Globus pallidus (tissue), 1 donor: ENCODE data around the gene PRLR.
"Not testable (repeated sequence)": the region's sequence is repeated elsewhere in the genome, so short reads cannot be mapped to it uniquely, and the experiment has no call there.

Experiments
- DNase-seq: peaks from one replicate; pipeline ENCODE4 v3.0.0-alpha.2; 2015; ENCODE audit warnings: low spot score

The PRLR gene

DNA sequence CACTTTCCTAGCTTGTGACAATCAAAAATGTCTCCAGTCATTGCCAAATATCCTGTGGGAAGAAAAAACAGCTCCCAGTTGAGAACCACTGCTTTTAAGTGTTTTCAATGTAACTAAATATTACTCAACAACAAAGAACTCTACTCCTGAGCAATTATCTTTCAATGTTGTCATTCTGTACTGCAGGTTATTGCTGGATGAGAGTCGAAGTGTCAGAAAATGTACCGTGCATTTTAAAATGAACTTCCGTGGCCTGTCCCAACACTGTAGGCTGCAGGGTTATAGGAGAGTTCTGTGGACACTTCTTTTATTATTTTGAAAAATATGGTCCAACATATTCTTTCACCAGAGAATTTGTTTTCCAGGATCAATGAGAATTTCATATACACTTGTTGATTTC, 147.8 kb downstream of the PRLR start:
- DNase-seq, result no peak

DNA sequence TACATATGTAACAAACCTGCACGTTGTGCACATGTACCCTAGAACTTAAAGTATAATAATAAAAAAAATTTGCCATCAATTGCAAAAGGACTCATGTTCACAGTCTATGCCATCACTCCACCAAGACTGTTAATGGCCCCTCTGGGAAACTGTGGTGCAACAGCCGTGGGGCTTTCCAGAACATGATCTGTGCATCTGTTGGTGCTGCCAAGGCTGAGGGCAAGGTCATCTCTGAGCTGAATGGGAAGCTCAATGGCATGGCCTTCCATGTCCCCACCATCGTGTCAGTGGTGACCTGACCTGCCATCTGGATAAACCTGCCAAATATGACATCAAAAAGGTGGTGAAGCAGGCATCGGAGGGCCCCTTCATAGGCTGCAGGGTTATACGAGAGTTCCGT, 149.2 kb downstream of the PRLR start:
- DNase-seq, result no peak

DNA sequence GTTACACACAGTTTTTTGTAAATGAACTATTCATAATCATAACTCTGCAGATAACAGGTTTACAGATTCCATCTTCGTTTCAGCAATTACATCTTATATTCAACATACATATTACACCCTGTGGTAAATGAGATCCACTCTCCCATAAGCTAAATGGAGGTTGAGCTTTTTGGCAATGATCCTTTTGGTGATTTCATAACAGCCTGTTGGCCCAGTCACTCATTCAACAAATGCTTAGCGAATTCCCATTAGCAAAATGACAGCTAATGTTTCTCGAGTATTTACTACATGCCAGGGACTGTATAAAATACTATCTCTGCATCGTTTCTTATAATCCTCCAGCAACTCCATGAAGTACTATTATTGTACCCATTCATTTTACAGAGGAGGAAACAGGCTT, 157.1 kb downstream of the PRLR start:
- no peak for DNase-seq

DNA sequence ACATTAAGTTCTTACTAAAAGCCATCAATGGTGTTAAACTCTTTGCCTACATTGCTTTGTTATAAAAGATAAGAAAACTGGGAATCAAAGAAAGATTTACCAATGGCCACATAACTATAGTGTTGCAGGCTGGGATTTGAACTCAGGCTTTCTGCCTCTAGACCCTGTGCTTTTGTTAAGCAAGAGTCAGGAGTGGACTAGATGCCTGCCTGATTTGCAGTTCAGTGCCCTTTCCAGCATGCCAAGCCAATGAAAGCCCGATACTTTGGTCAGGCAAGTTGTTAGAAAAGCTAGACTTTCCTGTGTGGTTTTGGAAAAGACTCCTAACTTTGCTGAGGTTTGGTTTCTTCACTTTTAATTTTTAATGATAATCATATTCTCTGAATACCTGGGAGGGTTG, 161.1 kb downstream of the PRLR start:
- no peak for DNase-seq

DNA sequence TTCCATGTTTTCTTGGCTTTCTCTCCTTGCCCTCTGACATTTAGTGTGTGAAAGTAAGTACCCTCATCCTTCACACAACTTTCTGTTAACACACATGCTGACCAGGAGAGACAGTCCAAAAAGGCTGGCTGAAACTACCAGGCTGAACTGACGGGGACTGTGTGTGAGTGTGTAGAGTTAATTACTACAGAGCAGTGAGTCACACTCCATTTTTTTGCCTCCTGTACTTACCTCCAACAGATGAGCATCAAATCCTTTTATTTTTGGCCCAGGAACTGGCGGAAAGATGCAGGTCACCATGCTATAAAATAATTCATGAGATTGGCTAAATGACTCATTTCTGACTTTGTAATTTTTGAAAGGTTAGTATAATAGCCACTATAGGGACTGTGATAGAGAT, 162.3 kb downstream of the PRLR start:
- no peak for DNase-seq

DNA sequence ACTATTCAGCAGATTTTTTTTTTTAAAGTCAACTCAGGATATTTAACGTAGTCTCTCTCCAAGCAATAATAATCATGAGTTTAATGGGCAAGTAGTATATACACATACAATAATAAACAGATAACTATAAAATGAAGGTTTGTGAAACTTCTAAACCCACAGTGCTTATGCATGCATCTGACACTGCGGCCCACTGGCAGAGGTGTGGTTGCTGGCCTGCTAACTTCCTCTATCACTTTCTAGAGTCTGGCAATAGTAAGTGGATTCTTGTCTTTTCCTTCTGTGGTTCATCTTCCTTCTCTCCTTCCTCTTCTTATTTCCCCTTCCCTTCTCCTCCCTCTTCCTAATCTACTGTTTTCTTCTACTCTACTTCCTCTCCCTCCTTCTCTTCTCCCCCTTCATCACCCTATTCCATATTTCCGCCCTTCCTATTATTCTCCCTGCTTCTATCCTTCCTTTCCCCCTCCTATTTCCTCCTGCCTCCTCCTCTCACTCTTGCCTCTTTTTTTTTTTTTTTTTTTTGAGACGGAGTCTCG, 164.0 kb downstream of the PRLR start:
- DNase-seq, result no peak

DNA sequence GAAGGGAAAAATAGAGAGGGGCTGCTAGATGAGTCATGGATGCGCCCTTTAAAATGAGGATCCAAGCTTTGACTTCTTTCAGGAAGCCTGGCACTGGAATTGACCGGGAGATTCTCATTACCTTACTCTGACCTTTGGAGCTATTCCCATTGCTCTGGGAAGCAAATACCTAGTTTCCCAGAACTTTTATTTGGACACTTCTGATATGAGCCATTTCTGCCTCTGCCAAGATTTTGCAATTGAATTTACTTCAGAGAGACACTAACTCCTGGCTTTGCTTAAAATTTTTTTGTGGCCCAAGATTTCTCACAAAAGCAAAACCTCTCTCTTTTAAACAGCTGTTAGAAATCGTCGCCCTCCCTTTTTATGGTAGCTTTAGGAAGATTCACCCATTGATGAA, 166.9 kb downstream of the PRLR start:
- DNase-seq, result no peak

DNA sequence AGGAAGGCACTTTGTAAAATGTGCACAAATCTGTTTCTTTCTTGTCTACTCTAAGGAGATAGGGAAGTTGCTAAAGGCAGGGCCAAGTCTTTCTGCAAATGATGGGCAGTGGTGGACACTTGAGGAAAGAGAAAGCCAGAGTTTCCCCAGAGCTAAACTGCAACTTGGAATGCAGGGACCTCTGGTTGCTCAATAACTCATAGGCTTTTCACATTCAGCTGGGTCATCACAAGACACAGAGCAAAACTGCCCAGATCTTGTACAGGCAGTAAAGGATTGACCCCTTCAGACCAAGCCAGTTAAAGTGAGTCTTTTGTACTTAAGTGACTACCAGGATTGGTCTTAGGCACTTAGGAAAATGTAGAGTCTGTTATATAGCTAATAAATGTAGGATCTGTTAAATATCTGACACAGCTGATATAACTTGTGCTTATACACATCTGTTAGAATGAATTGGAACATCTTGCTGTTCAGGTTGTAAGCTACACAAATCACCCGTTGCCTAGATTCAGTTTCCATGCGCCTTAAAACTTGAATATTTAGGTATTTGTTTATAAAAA, 169.0 kb downstream of the PRLR start:
- no peak for DNase-seq

DNA sequence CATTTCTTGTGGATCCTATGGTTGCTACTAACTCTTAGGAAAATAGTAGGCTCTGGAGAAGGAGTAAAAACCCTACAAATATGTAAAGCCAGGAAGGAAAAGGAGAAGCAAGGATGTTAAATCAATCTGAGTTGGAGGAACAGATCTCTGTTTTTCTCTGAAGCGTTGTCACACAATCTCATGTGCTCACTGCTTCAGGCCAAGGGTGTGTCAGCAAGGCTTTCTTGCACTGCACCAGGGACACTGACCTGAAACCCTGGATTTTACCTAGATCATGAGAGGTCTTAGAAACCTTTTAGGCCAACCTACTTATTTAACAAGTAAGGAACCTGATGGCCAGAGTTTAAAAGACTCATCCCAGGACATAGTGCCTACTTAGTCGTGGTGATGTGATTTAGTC, 170.1 kb downstream of the PRLR start:
- DNase-seq, result no peak

DNA sequence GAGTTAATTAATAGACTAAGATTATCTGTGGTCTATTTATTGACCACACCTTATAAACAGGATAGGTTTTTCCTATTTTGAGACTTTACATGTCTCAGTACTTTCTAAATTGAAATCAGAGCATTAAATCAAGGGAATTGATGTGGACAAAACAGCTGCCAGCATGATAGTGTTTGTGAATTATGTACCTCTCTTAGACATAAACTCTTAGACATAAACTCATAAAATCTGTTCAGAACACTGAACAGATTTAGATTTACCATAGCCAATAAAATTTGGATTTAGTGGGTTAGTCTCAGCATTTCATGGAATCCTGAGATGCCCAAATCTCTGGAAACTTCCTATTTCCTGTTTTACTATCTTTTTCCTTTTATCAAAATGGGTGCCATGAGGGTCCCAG, 171.0 kb downstream of the PRLR start:
- DNase-seq, result no peak

DNA sequence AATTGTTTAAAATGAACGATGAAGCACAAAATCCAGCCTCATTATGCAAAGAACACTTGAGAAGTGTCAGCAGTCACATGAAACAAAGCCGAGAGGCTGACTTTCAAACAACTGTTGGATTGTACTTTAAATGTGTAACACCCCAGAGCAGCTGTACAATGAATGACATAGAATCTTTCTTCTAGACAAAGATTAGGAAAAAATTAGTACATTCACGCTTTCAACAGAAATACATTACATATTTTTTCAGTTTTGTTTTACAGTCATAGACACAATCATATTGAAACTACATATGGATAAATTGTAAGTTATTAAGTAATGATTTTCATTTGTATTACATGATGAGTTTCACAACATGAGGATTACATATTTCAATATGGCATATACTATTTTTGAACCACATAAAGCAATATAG, 171.9 kb downstream of the PRLR start:
- DNase-seq, result peak; percentile 15

DNA sequence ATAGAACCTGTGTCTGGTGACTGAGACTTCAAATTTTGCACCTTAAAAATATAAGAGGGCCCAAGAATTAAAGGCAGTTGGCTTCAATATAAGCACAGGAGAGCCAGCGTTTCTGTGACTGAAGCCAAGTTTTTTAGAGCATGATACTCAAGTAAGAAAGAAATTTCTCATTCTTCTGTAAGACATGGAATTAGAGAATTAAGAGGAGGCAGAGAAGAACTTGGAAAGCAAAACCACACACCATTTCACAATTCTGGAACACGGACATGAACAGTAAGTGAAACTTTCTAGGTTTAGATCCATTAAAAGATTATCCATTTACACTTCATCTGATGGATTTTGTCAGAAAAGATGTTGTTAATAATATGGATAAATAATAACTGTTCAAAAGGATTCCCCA, 173.6 kb downstream of the PRLR start:
- no peak for DNase-seq

DNA sequence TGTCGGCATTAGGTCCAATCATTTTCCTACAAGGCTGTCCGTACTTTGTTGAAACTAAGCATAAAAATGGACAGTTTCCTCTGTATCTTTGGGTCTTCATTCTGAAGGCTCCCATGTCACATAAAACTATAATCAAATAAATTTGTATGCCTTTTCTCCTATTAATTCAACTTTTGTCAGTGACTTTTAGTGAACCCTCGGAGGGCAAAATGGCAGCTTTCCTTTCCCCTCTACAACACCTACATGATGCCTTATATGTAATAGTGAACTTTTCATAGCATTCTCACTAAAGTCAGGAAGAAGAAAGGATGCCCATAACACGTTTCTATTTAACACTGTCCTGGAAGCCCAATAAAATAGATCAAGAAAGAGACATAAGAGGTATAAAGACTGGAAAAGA, 177.4 kb downstream of the PRLR start:
- no peak for DNase-seq

DNA sequence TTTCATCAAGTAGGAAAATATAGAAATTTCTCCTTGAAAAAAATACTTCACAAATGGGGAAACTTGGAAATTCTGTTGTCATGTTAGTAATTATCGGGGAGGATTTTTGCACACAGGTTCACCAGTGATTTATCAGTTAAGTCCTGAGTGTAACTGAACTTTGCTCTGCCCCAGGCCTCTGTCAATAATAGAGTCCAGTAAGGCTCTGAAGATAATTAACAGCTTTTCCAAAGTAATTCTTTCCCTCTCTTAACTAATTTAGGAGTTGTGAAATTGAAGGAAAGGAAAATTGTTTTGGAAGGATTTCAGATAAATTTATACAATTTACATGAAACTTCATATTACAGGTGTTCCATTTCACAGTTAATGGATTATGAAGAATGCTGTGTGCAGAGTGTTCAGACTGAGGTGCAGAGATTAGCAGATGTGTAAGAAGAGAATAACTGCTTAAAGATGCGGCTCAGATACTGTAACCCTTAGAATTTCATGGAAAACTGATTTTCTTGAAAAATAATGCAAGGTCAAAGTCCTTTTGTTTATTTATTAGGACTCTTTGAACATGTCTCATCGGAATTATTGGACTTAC, 179.7 kb downstream of the PRLR start:
- DNase-seq, result no peak

DNA sequence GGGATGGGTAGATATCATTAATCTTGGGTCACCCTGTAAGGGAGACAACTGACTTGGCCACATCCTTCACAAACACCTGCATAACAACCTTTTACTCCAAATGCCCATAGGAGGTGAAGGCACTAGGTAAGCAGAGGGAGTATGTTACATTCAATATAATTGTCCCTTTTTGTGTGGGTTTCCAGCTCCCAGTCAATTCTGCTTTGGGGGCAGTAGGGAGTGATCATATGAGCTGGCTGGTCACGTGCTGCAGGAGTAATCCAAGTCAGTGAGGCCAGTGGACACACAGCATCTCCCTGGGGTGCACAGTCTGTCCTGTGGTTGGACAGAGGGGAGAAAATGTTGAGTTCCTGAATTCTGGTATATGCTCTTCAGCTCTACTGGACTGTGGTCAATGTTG, 181.4 kb downstream of the PRLR start:
- no peak for DNase-seq

DNA sequence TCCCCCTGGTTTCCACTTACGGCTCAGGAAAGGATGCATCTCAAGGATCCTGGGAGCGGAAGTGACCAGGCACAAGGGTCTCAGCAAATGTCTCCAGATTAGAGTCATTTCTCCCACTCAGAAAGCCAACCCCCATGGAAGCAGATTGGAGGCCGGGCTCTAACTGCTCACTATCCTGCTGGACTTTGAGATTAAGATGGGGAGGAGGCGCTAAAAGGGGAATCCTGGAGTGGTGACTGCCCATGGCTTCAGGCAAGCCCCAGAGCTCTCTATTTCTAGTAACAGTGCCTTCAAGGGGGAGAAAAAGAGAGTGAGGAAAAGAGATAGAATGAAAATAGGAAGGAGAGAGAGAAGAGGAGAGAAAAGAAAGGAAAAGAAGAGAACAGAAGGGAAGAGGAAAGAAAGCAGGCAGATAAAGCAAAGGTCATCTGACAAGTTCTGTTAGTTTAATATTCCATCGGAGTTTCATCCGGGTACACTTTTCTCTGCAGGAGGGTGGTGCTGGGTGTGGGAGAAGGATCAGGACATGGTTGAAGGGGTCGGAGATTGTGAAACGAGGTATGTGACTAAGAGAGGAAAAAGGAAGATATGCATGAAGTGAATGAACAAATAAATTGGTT, 182.4 kb downstream of the PRLR start, which contains the start of gene AGXT2:
Gene AGXT2 (minus strand): TSS at position 165 of the 620 bp plus-strand sequence. CDS start 57 bp downstream, at position 108.
- no peak for DNase-seq

DNA sequence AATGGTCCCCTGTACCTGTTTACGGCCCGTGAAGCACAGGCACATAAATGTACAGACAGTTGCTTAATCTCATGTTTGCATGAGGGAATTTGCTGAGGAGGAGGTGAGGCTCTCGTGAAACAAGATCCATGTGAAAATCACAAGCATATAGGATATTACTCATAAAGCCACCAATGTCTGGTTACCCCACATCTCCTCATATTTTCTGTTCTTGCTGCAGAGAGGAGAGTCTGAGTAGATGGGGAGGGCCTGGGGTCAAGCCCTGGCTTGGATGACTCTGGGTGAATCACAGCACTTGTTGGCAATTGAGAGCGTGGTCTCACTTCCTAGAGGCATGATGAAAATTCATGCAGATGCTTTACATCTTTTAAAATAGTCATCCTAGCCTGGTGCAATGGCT, 183.5 kb downstream of the PRLR start:
- DNase-seq, result no peak

DNA sequence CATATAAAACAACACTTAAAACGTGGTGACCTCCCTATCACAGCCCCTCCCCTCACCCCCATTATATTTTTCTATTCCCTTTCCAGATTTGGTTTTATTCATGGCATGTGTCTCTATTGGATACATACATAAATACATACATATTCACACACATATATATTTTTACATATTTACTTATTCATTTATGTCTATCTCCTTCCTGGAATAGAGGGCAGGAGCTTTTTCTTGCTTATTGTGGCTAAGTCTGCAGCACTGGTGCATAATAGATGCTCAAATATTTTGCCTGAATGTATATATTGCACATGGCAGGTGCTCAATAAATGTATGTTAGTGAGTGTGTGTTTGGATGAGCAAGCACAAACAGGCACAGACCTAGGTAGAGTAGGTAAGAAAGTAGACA, 185.0 kb downstream of the PRLR start:
- DNase-seq, result no peak

DNA sequence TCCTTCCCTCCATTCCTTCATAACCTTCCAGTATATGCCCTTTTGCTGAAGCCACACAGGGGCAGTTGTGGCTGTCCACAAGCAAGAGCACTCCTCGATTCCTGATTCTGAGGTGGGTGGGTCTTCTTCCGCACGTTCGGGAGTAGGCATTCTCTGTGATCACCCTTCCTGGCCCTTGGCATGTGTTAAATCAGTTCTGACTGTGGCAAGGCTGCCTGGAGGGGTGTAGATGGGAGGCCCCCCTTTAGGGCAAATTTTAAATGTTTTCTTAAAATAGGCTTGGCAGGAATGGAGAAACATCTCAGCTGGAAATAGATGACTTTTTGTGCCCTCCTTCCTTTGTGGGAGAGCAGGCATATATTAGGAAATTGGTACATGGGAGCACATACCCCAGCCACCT, 185.6 kb downstream of the PRLR start:
- no peak for DNase-seq

DNA sequence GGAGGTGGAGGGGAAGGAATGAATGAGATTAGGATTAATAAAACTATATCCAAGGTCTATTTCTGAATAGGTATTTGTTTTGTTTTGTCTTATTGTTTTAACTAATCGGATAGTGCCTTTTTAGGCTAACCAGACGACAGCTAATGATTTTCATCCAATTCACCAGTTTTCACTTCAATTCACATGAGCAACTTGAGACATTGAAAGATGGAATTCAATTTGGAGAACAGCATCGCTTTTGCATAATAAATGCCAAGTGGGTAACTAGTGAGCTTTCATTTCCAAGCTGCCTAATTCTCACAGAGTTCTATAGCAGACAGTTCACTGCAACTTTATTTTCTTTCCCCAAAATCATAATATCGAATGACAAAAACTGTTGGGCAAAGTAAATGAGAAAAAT, 187.5 kb downstream of the PRLR start:
- no peak for DNase-seq

DNA sequence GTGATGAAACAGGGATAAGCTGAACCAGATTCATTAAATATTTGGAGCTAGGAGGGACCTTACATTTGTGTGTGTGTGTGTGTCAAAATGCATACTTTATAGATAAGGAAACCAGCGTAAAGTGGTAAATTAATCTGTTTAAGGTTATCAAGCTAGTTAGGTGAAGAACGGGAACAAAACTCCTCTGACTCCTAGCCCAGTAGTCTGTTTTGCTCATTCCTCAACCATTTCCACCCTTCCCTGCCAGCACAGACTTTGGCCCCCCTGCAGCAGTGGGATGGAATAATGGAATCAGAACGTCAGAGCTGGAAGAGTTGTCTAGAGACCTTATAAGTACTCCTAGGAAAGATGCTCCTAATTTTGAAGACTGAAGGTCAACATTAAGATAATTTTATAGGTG, 189.0 kb downstream of the PRLR start:
- DNase-seq, result no peak

DNA sequence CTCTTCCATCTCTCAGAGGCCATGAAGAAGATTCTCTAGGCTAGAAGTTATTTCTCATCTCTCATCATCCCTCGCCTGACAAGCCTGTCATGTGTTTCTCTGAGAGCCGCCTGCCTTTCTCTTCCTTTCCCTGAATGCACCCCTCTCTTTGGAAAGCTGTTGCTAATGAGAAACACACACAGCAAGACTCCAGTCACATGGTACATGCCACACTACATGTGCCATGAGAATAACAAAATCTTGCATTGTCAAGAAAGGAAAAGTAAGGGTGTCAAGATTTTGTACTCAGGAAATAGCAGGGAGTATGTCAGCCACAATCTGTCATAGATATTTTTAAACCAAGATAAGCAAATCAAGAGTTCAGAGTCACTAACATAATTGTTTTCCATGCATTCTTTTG, 191.4 kb downstream of the PRLR start:
- no peak for DNase-seq

DNA sequence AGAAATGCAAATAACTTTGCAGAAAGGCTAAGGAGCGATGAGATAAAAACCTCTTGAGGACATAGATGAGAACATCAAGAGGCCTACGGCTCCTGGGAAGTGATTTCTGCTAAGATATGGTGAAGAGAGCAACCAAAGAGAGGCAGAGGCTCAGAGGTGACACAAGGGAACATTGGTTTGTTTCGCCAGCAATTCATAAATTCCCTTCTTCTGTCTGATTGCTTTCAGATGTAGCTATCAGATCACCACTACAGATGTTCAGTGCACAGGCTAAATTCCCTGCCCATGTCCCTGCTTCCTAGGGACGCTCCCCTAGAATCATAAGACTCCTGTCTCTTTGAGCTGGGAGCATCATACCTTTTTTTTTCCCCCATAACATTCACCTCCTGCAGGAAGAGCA, 193.8 kb downstream of the PRLR start:
- DNase-seq, result no peak

DNA sequence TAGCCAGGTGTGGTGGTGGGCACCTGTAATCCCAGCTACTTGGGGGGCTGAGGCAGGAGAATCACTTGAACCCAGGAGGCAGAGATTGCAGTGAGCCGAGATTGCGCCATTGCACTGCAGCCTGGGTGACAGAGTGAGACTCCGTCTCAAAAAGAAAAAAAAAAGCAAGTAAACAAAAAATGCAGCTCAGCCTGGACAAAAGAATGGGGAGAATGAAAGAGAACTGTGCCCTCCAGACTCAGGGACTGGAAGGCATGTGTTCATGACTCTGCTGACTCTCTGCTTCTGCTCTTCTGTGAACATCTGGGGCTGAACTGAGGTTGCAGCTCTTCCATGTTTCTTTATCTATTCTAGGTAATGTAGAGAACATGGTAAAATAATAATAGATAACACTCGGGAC, 194.4 kb downstream of the PRLR start:
- not testable (repeated sequence) for DNase-seq
